ENCODE results near the gene SEZ6.

- TF ChIP-seq POLR2AphosphoS5 (IDR thresholded peaks at IDR 0.05) = no peak
- peak; percentile 67 to 75 for TF ChIP-seq CTCF (IDR thresholded peaks at IDR 0.05)
These were observed 89.4 kb downstream of the SEZ6 start for GRCh38 chr17:28916302-28916934.
